GM12878 (cell line): ENCODE measurements around the gene AKNA. TPM values are rescaled to one million over a fixed set of nuclear protein-coding genes. Genes with fewer than 3 reads are reported as not detected.

ENCODE experiments used
- ATAC-seq: fragments of 200-7000 bp; cut with Tn5 transposase; 3 replicates; pipeline ENCODE4 v1.9.1; 2020; ENCODE audit warnings: mild to moderate bottlenecking, moderate library complexity
- BruUV-seq: library from RNA; stranded (reverse); fragments of 400-500 nt; replicated peaks from 2 replicates; lab custom pipeline; 2021; lab: Mats Ljungman, UMichigan
- CTCF ChIA-PET: fragments of 300-600 bp; sonication (Branson Sonifier 250); formaldehyde crosslinking; extraction: SDS; loops from one replicate; lab custom pipeline; 2021; ENCODE audit warnings: inconsistent platforms; lab: Yijun Ruan, JAX
- POLR2A ChIA-PET: fragments of 350-600 bp; formaldehyde crosslinking; extraction: SDS; loops from one replicate; lab custom pipeline; 2021; ENCODE audit warnings: inconsistent platforms; lab: Charles Lee
- RAD21 ChIA-PET: fragments of 300-600 bp; sonication (Branson Sonifier 250); formaldehyde crosslinking; loops from one replicate; lab custom pipeline; 2023; ENCODE audit warnings: antibody characterized with exemption; ENCODE audit not compliant: unreplicated experiment; lab: Charles Lee
- SMC1A ChIA-PET: fragments of 300-600 bp; sonication (Branson Sonifier 250); formaldehyde crosslinking; loops from one replicate; lab custom pipeline; 2023; ENCODE audit not compliant: unreplicated experiment, uncharacterized antibody; lab: Charles Lee
- DNase-seq: peaks from one replicate; pipeline ENCODE4 v3.0.0-alpha.2; 2011; ENCODE audit warnings: low read depth, low spot score
- FAIRE-seq: peaks from 3 replicates; lab custom pipeline; 2011; peaks lifted over from hg19 to GRCh38; lab: Jason Lieb, UNC
- H2AFZ ChIP-seq: 2 replicates; pipeline ENCODE4 v1.6.0; 2011; ENCODE audit warnings: low read depth, low read length, control low read depth; ENCODE audit not compliant: control insufficient read depth
- H3K27ac ChIP-seq: 2 replicates; pipeline ENCODE4 v1.5.1; 2011; ENCODE audit warnings: control low read depth; ENCODE audit not compliant: control insufficient read depth, insufficient read depth
- H3K27me3 ChIP-seq, 2 experiments: replicated peaks in 1 of 2; 2 replicates each; pipeline versions ENCODE4 v1.6.0 to v1.6.1; 2011; ENCODE audit warnings: low read length in 1 of 2; ENCODE audit not compliant: control insufficient read depth in 2 of 2, insufficient read depth in 2 of 2
- H3K36me3 ChIP-seq, 2 experiments: 2 replicates each; pipeline ENCODE4 v1.5.1; 2011; ENCODE audit warnings: low read length in 1 of 2; ENCODE audit not compliant: control insufficient read depth in 2 of 2, insufficient read depth in 2 of 2
- H3K4me1 ChIP-seq: 2 replicates; pipeline ENCODE4 v1.6.1; 2011; ENCODE audit warnings: mild to moderate bottlenecking, low read length, moderate library complexity, mixed read lengths; ENCODE audit not compliant: control insufficient read depth, insufficient read depth
- H3K4me2 ChIP-seq: 2 replicates; pipeline ENCODE4 v1.6.0; 2011; ENCODE audit warnings: control low read depth; ENCODE audit not compliant: control insufficient read depth, insufficient read depth
- H3K4me3 ChIP-seq: fragments of 200-600 bp; sonication (generic); 2 replicates; pipeline ENCODE4 v1.5.1; 2016
- H3K79me2 ChIP-seq: 2 replicates; pipeline ENCODE4 v1.6.0; 2011; ENCODE audit warnings: low read length; ENCODE audit not compliant: control insufficient read depth, insufficient read depth
- H3K9ac ChIP-seq: 2 replicates; pipeline ENCODE4 v1.8.0; 2011; ENCODE audit warnings: low read length, control low read depth, mixed read lengths; ENCODE audit not compliant: control insufficient read depth, insufficient read depth
- H3K9me3 ChIP-seq: replicated peaks from 3 replicates; pipeline ENCODE4 v1.5.1; 2011; ENCODE audit warnings: mild to moderate bottlenecking, low read length; ENCODE audit not compliant: control insufficient read depth, insufficient read depth
- H4K20me1 ChIP-seq: 2 replicates; pipeline ENCODE4 v1.6.0; 2011; ENCODE audit not compliant: control insufficient read depth, insufficient read depth
- ATF3 ChIP-seq: IDR thresholded peaks from 2 replicates; pipeline ENCODE4 v1.6.1; 2011; ENCODE audit warnings: low read depth, mild to moderate bottlenecking, low read length, moderate library complexity, borderline replicate concordance; ENCODE audit errors: extremely low read depth
- CREM ChIP-seq: IDR thresholded peaks from 2 replicates; pipeline ENCODE4 v1.6.1; 2014; ENCODE audit warnings: antibody characterized with exemption, low read depth
- ELK1 ChIP-seq: IDR thresholded peaks from 2 replicates; pipeline ENCODE4 v1.6.1; 2012; ENCODE audit warnings: low read depth, low read length, improper control_type of control experiment
- KDM1A ChIP-seq: fragments of 200-600 bp; sonication (generic); IDR thresholded peaks from 2 replicates; pipeline ENCODE4 v1.6.1; 2016; ENCODE audit warnings: borderline replicate concordance
- MXI1 ChIP-seq: fragments of 150-350 bp; IDR thresholded peaks from 2 replicates; pipeline ENCODE4 v1.6.1; 2011; ENCODE audit warnings: low read depth, mild to moderate bottlenecking, inconsistent platforms, low read length, improper control_type of control experiment
- NRF1 ChIP-seq: conservative IDR thresholded peaks from 2 replicates; pipeline ENCODE4 v1.6.1; 2011; ENCODE audit warnings: mild to moderate bottlenecking, low read depth, low read length, improper control_type of control experiment
- PKNOX1 ChIP-seq: fragments of 450-650 bp; IDR thresholded peaks from 2 replicates; pipeline ENCODE4 v1.6.1; 2016; ENCODE audit warnings: mild to moderate bottlenecking
- PML ChIP-seq: IDR thresholded peaks from 2 replicates; pipeline ENCODE4 v1.6.1; 2012; ENCODE audit warnings: low read length, inconsistent platforms
- RB1 ChIP-seq: fragments of 450-650 bp; formaldehyde crosslinking; IDR thresholded peaks from 2 replicates; pipeline ENCODE4 v1.6.1; 2017; ENCODE audit warnings: mild to moderate bottlenecking, borderline replicate concordance
- REST ChIP-seq: IDR thresholded peaks from 2 replicates; pipeline ENCODE4 v1.6.1; 2012; ENCODE audit warnings: mild to moderate bottlenecking, low read depth, low read length
- SMAD5 ChIP-seq: IDR thresholded peaks from 2 replicates; pipeline ENCODE4 v1.6.1; 2016; ENCODE audit warnings: antibody characterized with exemption, low read depth
- SREBF2 ChIP-seq: IDR thresholded peaks from 2 replicates; pipeline ENCODE4 v1.6.1; 2012; ENCODE audit warnings: mild to moderate bottlenecking, low read length
- TCF7 ChIP-seq: IDR thresholded peaks from 2 replicates; pipeline ENCODE4 v1.6.1; 2014; ENCODE audit warnings: antibody characterized with exemption, borderline replicate concordance
- YBX1 ChIP-seq: fragments of 450-650 bp; IDR thresholded peaks from 2 replicates; pipeline ENCODE4 v1.6.1; 2016; ENCODE audit warnings: antibody characterized with exemption
- ZBTB4 ChIP-seq: fragments of 450-650 bp; formaldehyde crosslinking; IDR thresholded peaks from 2 replicates; pipeline ENCODE4 v1.4.0; 2022; ENCODE audit warnings: mild to moderate bottlenecking, moderate library complexity
- ZNF622 ChIP-seq: fragments of 450-650 bp; IDR thresholded peaks from 2 replicates; pipeline ENCODE4 v1.6.1; 2017; ENCODE audit warnings: mild to moderate bottlenecking, inconsistent platforms
- WGBS: methylation state at CpG from one replicate; pipeline ENCODE4 v1.1.6; 2016; ENCODE audit warnings: low lambda C conversion rate; ENCODE audit not compliant: insufficient replicate concordance, insufficient coverage; ENCODE audit errors: missing lambda C conversion rate; 5-methylcytosine and 5-hydroxymethylcytosine counted together
- in situ Hi-C: fragments of 300-500 bp; cut with MboI; formaldehyde crosslinking; loops from 9 replicates; pipeline ENCODE4 v1.14.3; 2018; ENCODE audit warnings: mixed read lengths
- intact Hi-C: fragments of 100-400 bp; cut with micrococcal nuclease; formaldehyde crosslinking; loops from one replicate; pipeline ENCODE4 v1.14.2; 2022; ENCODE audit not compliant: unreplicated experiment
- polyA plus RNA-seq, 11 experiments: library from polyadenylated mRNA; depleted of rRNA in 4 of 11; unstranded in 6 of 11; stranded (reverse) in 5 of 11; fragments of >200 nt; fragmentation: Nextera tagmentation in 4 of 11; fragmentation: Illumina TruSeq in 1 of 11; extraction: Ambion mirVana in 4 of 11; extraction: Trizol in 1 of 11; gene quantifications; 1 replicate in 1 of 11; 2 replicates in 10 of 11; pipeline versions ENCODE4 v1.2.1 to v1.2.3, GENCODE V29; 2011 to 2016; ENCODE audit warnings: inconsistent platforms in 2 of 11, missing spikeins in 2 of 11, low read depth in 1 of 11
- total RNA-seq, 4 experiments: library from RNA; depleted of rRNA in 3 of 4; stranded (reverse); fragments of >200 nt in 3 of 4; fragmentation: Illumina TruSeq in 1 of 4; extraction: Trizol in 1 of 4; gene quantifications; 2 replicates each; pipeline versions ENCODE4 v1.2.1 to v1.2.3, GENCODE V29; 2013 to 2021

AKNA gene
- total and polyA plus RNA-seq, 10 of the 15 experiments (the other 5 are each of a cell fraction or from before 2014, with no cell fraction given) = 1.6 to 132 (median 35.3) TPM

GRCh38 chr9:114429488-114429887 is 41.7 kb upstream of the AKNA start:
- Histone ChIP-seq H2AFZ (no peak overlapping the region), H3K79me2 (no peaks in the 10 kb centered on the region), H3K4me1 (no peaks in the 10 kb centered on the region), H3K27me3 (no peaks in the 10 kb centered on the region), H3K4me2 (no peak overlapping the region), H3K9ac (no peak overlapping the region), H3K4me3 (no peak overlapping the region), H3K9me3 (no peaks in the 10 kb centered on the region), H4K20me1 (no peaks in the 10 kb centered on the region), H3K27ac (no peak overlapping the region), H3K36me3 (no peaks in the 10 kb centered on the region; a peak in 1 of 4 replicates)
- DNase-seq = no peak
- WGBS = 46% methylated on average over 6 of the region's 6 CpGs
- in situ Hi-C loops = no loop called here
- ChIA-PET RAD21 (interaction anchor here (0.6 to 0.7 kb wide), 2 partner anchors 78 to 231 kb away, joined by 3 read pairs; no protein-coding TSS in a partner anchor), SMC1A (interaction anchor here (1.0 to 1.9 kb wide), 6 partner anchors 10 to 224 kb away, joined by 3 to 7 read pairs (median 3); no protein-coding TSS in a partner anchor), POLR2A (interaction anchor here (0.7 to 0.9 kb wide), 2 partner anchors 9 to 21 kb away, joined by 3 read pairs; no protein-coding TSS in a partner anchor), CTCF (interaction anchor here (0.6 to 2.2 kb wide), 4 partner anchors 12 to 224 kb away, joined by 3 to 11 read pairs (median 4); no protein-coding TSS in a partner anchor)
- no peak for FAIRE-seq
- intact Hi-C loops = no loop called here
- ATAC-seq = no peak
- BruUV-seq = no TSS peak
- TF ChIP-seq MXI1 (no peak), ELK1 (no peak), SREBF2 (no peak), ATF3 (no peak), ZBTB4 (CRISPR knock-in tag) (no peak), RB1 (no peak), REST (no peak), YBX1 (no peak), KDM1A (no peak), SMAD5 (no peak), NRF1 (no peak), ZNF622 (no peak), PML (no peak), TCF7 (no peak), PKNOX1 (no peak), CREM (no peak)
